HEK293 (cell line): ENCODE measurements around the gene MRGPRX2.

Experiments
- CTCF ChIA-PET: fragments of 350-600 bp; formaldehyde crosslinking; extraction: SDS; loops from one replicate; lab custom pipeline; 2021; ENCODE audit warnings: antibody characterized with exemption; lab: Yijun Ruan, JAX
- POLR2A ChIA-PET: fragments of 300-600 bp; formaldehyde crosslinking; extraction: SDS; loops from one replicate; lab custom pipeline; 2020; ENCODE audit warnings: antibody characterized with exemption, inconsistent platforms; lab: Yijun Ruan, JAX
- H3K27ac ChIP-seq: fragments of 200-500 bp; sonication (Bioruptor generic); 2 replicates; pipeline ENCODE4 v1.5.1; 2014; ENCODE audit warnings: low read depth, low read length, control low read depth, inconsistent platforms; ENCODE audit errors: extremely low read depth
- H3K36me3 ChIP-seq, 2 experiments: fragments of 200-500 bp in 1 of 2; sonication (Bioruptor generic) in 1 of 2; 1 replicate in 1 of 2; 2 replicates in 1 of 2; pipeline ENCODE4 v1.5.1; 2014 to 2017; ENCODE audit warnings: inconsistent platforms in 2 of 2, low read length in 2 of 2; ENCODE audit not compliant: control insufficient read depth in 2 of 2, insufficient read depth in 1 of 2
- H3K4me1 ChIP-seq: fragments of 200-500 bp; sonication (Bioruptor generic); 2 replicates; pipeline ENCODE4 v1.5.1; 2014; ENCODE audit warnings: mild to moderate bottlenecking, low read length, inconsistent platforms; ENCODE audit not compliant: control insufficient read depth, insufficient read depth
- H3K4me3 ChIP-seq: 2 replicates; pipeline ENCODE4 v1.5.1; 2011; ENCODE audit warnings: low read depth, mild to moderate bottlenecking, control low read depth, low read length, moderate library complexity
- H3K9me3 ChIP-seq: fragments of 200-500 bp; sonication (Bioruptor generic); 2 replicates; pipeline ENCODE4 v1.5.1; 2014; ENCODE audit warnings: low read depth, low read length, inconsistent platforms; ENCODE audit not compliant: control insufficient read depth, insufficient read depth
- BCL11A ChIP-seq: fragments of 450-650 bp; formaldehyde crosslinking; IDR thresholded peaks from 2 replicates; pipeline ENCODE4 v1.5.1; 2016; ENCODE audit warnings: low read depth, missing biosample characterization, missing genetic modification characterization
- GLI4 ChIP-seq: fragments of 450-650 bp; formaldehyde crosslinking; IDR thresholded peaks from 2 replicates; pipeline ENCODE4 v1.5.1; 2016; ENCODE audit warnings: missing biosample characterization, missing genetic modification characterization
- MZF1 ChIP-seq: fragments of 450-650 bp; formaldehyde crosslinking; IDR thresholded peaks from 2 replicates; pipeline ENCODE4 v1.5.1; 2017; ENCODE audit warnings: missing biosample characterization, missing genetic modification characterization, borderline replicate concordance
- OVOL3 ChIP-seq: fragments of 450-650 bp; formaldehyde crosslinking; IDR thresholded peaks from 2 replicates; pipeline ENCODE4 v1.5.1; 2016; ENCODE audit warnings: missing biosample characterization, missing genetic modification characterization
- TCF7L2 ChIP-seq: IDR thresholded peaks from 2 replicates; pipeline ENCODE4 v1.6.1; 2011; ENCODE audit warnings: low read depth, mild to moderate bottlenecking, inconsistent platforms, low read length, moderate library complexity, borderline replicate concordance
- WT1 ChIP-seq: fragments of 450-650 bp; formaldehyde crosslinking; IDR thresholded peaks from 2 replicates; pipeline ENCODE4 v1.5.1; 2016; ENCODE audit warnings: missing biosample characterization, missing genetic modification characterization
- YY2 ChIP-seq: fragments of 450-650 bp; formaldehyde crosslinking; IDR thresholded peaks from 2 replicates; pipeline ENCODE4 v1.5.1; 2016; ENCODE audit warnings: missing biosample characterization, missing genetic modification characterization
- ZBTB21 ChIP-seq: fragments of 450-650 bp; formaldehyde crosslinking; IDR thresholded peaks from 2 replicates; pipeline ENCODE4 v1.5.1; 2017; ENCODE audit warnings: missing biosample characterization, missing genetic modification characterization
- ZEB2 ChIP-seq: fragments of 450-650 bp; formaldehyde crosslinking; IDR thresholded peaks from 2 replicates; pipeline ENCODE4 v1.5.1; 2016; ENCODE audit warnings: missing biosample characterization, missing genetic modification characterization
- ZNF133 ChIP-seq: fragments of 450-650 bp; formaldehyde crosslinking; IDR thresholded peaks from 2 replicates; pipeline ENCODE4 v1.5.1; 2016; ENCODE audit warnings: missing biosample characterization, missing genetic modification characterization
- ZNF350 ChIP-seq: fragments of 450-650 bp; formaldehyde crosslinking; IDR thresholded peaks from 2 replicates; pipeline ENCODE4 v1.5.0; 2017; ENCODE audit warnings: missing biosample characterization, mild to moderate bottlenecking, missing genetic modification characterization
- ZNF354C ChIP-seq: fragments of 450-650 bp; formaldehyde crosslinking; IDR thresholded peaks from 2 replicates; pipeline ENCODE4 v1.5.1; 2016; ENCODE audit warnings: missing biosample characterization, missing genetic modification characterization, low read depth, borderline replicate concordance
- ZNF510 ChIP-seq: fragments of 450-650 bp; formaldehyde crosslinking; IDR thresholded peaks from 2 replicates; pipeline ENCODE4 v1.5.1; 2018; ENCODE audit warnings: mild to moderate bottlenecking, missing genetic modification characterization, missing biosample characterization; ENCODE audit not compliant: insufficient replicate concordance
- ZNF585B ChIP-seq: fragments of 450-650 bp; formaldehyde crosslinking; IDR thresholded peaks from 2 replicates; pipeline ENCODE4 v1.5.1; 2016; ENCODE audit warnings: missing biosample characterization, missing genetic modification characterization
- ZNF624 ChIP-seq: fragments of 450-650 bp; formaldehyde crosslinking; IDR thresholded peaks from 2 replicates; pipeline ENCODE4 v1.5.1; 2017; ENCODE audit warnings: missing biosample characterization, missing genetic modification characterization
- TF ChIP-seq, protein P1 (sequence below): fragments of 450-650 bp; formaldehyde crosslinking; optimal IDR thresholded peaks from 2 replicates; pipeline ENCODE3; 2016; ENCODE audit warnings: missing biosample characterization, mild to moderate bottlenecking, missing genetic modification characterization
- TF ChIP-seq, protein P2 (sequence below): fragments of 450-650 bp; formaldehyde crosslinking; IDR thresholded peaks from 2 replicates; pipeline ENCODE4 v1.5.1; 2017; ENCODE audit warnings: missing biosample characterization, mild to moderate bottlenecking, missing genetic modification characterization, moderate library complexity
- TF ChIP-seq, protein P3 (sequence below): fragments of 450-650 bp; formaldehyde crosslinking; IDR thresholded peaks from 2 replicates; pipeline ENCODE4 v1.5.1; 2016; ENCODE audit warnings: missing biosample characterization, missing genetic modification characterization
- TF ChIP-seq, protein P4 (sequence below): fragments of 450-650 bp; IDR thresholded peaks from 2 replicates; pipeline ENCODE4 v1.5.1; 2018; ENCODE audit warnings: missing biosample characterization, mild to moderate bottlenecking, missing genetic modification characterization
- TF ChIP-seq, protein P5 (sequence below): fragments of 450-650 bp; formaldehyde crosslinking; IDR thresholded peaks from 2 replicates; pipeline ENCODE4 v1.5.1; 2017; ENCODE audit warnings: missing biosample characterization, missing genetic modification characterization
- TF ChIP-seq, protein P6 (sequence below): fragments of 450-650 bp; formaldehyde crosslinking; IDR thresholded peaks from 2 replicates; pipeline ENCODE4 v1.5.1; 2016; ENCODE audit warnings: missing biosample characterization, missing genetic modification characterization
- TF ChIP-seq, protein P7 (sequence below): fragments of 450-650 bp; formaldehyde crosslinking; IDR thresholded peaks from 2 replicates; pipeline ENCODE4 v1.5.1; 2016; ENCODE audit warnings: missing biosample characterization, missing genetic modification characterization, borderline replicate concordance
- TF ChIP-seq, protein P8 (sequence below): fragments of 450-650 bp; formaldehyde crosslinking; IDR thresholded peaks from 2 replicates; pipeline ENCODE4 v1.5.1; 2016; ENCODE audit warnings: missing biosample characterization, missing genetic modification characterization

MRGPRX2 gene

DNA sequence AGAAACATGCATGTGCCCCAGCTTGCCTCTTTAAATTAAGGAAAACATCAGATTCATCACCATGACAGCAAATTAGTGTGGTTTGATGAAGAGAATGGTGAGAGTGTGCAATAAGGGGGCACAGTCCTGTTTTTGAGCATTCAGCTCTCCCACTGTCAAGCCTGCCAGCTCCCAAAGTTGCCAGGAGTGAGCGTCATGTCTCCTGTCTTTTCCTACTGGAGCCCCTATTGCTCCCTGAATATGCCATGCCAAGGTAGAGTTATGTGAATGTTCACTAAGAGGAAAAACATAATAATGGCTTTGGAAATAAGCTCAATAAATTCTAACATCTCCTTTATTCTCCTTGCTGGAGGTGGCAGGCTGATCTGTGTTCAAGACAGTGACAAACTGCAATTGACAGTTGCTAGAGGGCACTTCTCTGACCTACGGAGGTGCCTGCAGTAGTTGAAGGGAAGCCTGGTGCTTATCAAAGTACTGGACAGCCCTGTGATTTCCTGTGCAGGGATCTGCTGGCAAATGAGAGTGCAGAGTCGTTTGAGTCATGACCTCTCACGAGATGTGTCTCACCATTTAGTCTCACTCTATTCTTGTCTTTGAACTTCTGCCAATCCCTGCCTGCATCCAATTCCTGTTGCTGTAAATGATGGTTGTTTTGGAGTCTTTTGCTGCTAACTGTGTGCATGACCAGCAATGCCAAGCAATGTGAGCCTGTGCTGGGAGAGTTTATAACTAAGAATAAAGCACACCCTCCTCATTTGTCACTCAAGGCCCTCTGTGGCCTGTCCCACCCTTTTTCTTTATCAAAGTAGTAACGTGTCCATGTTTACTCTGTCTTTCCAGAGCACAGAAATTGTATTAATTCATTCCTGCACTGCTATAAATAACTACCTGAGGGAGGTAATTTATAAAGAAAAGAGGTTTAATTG is 34.8 kb downstream of the MRGPRX2 start (continued):
- TF ChIP-seq, protein P1, sequence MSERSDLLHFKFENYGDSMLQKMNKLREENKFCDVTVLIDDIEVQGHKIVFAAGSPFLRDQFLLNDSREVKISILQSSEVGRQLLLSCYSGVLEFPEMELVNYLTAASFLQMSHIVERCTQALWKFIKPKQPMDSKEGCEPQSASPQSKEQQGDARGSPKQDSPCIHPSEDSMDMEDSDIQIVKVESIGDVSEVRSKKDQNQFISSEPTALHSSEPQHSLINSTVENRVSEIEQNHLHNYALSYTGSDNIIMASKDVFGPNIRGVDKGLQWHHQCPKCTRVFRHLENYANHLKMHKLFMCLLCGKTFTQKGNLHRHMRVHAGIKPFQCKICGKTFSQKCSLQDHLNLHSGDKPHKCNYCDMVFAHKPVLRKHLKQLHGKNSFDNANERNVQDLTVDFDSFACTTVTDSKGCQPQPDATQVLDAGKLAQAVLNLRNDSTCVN (tag by site-specific recombination) = no peak
- TF ChIP-seq ZEB2 (tag by site-specific recombination) = no peak
- TF ChIP-seq WT1 (tag by site-specific recombination) = no peak
- TF ChIP-seq ZNF585B (tag by site-specific recombination) = no peak
- TF ChIP-seq MZF1 (tag by site-specific recombination) = no peak
- TF ChIP-seq ZNF510 (tag by site-specific recombination) = no peak
- TF ChIP-seq OVOL3 (tag by site-specific recombination) = no peak
- TF ChIP-seq, protein P2, sequence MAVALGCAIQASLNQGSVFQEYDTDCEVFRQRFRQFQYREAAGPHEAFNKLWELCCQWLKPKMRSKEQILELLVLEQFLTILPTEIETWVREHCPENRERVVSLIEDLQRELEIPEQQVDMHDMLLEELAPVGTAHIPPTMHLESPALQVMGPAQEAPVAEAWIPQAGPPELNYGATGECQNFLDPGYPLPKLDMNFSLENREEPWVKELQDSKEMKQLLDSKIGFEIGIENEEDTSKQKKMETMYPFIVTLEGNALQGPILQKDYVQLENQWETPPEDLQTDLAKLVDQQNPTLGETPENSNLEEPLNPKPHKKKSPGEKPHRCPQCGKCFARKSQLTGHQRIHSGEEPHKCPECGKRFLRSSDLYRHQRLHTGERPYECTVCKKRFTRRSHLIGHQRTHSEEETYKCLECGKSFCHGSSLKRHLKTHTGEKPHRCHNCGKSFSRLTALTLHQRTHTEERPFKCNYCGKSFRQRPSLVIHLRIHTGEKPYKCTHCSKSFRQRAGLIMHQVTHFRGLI (tag by site-specific recombination) = no peak
- no peak for TF ChIP-seq ZBTB21 (tag by site-specific recombination)

DNA sequence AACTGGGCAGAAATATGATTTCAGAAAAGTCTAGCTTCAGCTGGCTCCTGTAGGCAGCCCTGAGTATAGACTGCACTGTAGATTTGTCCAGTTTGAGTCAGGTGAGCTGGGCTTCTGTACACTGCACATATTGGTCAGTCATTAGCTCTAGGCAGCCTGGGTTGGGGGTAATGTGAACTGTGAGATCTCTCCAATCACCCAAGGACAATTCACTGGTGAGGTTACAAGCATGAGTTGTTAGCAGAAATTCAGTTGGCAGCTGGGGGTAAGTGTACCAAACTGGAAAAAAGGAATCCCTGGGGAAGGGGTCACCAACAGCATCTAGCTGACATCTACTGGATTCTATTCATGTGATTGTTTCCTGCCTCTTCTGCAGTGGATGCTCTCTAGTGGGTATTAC is 39.7 kb downstream of the MRGPRX2 start:
- ChIA-PET POLR2A (no interaction called here), CTCF (no interaction called here)
- H3K36me3 ChIP-seq = no peaks in the 10 kb centered on the region
- no peak overlapping the region for H3K27ac ChIP-seq
- H3K4me1 ChIP-seq = no peaks in the 10 kb centered on the region
- H3K9me3 ChIP-seq = no peaks in the 10 kb centered on the region
- H3K4me3 ChIP-seq = no peak overlapping the region
- TF ChIP-seq, protein P3, sequence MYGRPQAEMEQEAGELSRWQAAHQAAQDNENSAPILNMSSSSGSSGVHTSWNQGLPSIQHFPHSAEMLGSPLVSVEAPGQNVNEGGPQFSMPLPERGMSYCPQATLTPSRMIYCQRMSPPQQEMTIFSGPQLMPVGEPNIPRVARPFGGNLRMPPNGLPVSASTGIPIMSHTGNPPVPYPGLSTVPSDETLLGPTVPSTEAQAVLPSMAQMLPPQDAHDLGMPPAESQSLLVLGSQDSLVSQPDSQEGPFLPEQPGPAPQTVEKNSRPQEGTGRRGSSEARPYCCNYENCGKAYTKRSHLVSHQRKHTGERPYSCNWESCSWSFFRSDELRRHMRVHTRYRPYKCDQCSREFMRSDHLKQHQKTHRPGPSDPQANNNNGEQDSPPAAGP (tag by site-specific recombination) = no peak
- TF ChIP-seq, protein P4, sequence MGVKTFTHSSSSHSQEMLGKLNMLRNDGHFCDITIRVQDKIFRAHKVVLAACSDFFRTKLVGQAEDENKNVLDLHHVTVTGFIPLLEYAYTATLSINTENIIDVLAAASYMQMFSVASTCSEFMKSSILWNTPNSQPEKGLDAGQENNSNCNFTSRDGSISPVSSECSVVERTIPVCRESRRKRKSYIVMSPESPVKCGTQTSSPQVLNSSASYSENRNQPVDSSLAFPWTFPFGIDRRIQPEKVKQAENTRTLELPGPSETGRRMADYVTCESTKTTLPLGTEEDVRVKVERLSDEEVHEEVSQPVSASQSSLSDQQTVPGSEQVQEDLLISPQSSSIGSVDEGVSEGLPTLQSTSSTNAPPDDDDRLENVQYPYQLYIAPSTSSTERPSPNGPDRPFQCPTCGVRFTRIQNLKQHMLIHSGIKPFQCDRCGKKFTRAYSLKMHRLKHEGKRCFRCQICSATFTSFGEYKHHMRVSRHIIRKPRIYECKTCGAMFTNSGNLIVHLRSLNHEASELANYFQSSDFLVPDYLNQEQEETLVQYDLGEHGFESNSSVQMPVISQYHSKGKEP = no peak
- TF ChIP-seq GLI4 (tag by site-specific recombination) = no peak
- no peak for TF ChIP-seq ZNF585B (tag by site-specific recombination)
- TF ChIP-seq, protein P5, sequence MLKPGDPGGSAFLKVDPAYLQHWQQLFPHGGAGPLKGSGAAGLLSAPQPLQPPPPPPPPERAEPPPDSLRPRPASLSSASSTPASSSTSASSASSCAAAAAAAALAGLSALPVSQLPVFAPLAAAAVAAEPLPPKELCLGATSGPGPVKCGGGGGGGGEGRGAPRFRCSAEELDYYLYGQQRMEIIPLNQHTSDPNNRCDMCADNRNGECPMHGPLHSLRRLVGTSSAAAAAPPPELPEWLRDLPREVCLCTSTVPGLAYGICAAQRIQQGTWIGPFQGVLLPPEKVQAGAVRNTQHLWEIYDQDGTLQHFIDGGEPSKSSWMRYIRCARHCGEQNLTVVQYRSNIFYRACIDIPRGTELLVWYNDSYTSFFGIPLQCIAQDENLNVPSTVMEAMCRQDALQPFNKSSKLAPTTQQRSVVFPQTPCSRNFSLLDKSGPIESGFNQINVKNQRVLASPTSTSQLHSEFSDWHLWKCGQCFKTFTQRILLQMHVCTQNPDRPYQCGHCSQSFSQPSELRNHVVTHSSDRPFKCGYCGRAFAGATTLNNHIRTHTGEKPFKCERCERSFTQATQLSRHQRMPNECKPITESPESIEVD (tag by site-specific recombination) = no peak
- TF ChIP-seq, protein P6, sequence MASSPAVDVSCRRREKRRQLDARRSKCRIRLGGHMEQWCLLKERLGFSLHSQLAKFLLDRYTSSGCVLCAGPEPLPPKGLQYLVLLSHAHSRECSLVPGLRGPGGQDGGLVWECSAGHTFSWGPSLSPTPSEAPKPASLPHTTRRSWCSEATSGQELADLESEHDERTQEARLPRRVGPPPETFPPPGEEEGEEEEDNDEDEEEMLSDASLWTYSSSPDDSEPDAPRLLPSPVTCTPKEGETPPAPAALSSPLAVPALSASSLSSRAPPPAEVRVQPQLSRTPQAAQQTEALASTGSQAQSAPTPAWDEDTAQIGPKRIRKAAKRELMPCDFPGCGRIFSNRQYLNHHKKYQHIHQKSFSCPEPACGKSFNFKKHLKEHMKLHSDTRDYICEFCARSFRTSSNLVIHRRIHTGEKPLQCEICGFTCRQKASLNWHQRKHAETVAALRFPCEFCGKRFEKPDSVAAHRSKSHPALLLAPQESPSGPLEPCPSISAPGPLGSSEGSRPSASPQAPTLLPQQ (tag by site-specific recombination) = no peak
- no peak for TF ChIP-seq ZNF350 (tag by site-specific recombination)
- TF ChIP-seq YY2 = no peak
- TF ChIP-seq, protein P7, sequence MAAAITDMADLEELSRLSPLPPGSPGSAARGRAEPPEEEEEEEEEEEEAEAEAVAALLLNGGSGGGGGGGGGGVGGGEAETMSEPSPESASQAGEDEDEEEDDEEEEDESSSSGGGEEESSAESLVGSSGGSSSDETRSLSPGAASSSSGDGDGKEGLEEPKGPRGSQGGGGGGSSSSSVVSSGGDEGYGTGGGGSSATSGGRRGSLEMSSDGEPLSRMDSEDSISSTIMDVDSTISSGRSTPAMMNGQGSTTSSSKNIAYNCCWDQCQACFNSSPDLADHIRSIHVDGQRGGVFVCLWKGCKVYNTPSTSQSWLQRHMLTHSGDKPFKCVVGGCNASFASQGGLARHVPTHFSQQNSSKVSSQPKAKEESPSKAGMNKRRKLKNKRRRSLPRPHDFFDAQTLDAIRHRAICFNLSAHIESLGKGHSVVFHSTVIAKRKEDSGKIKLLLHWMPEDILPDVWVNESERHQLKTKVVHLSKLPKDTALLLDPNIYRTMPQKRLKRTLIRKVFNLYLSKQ (tag by site-specific recombination) = no peak
- no peak for TF ChIP-seq BCL11A (tag by site-specific recombination)
- no peak for TF ChIP-seq ZNF354C (tag by site-specific recombination)
- no peak for TF ChIP-seq ZNF624 (tag by site-specific recombination)
- TF ChIP-seq TCF7L2 = no peak
- TF ChIP-seq, protein P8, sequence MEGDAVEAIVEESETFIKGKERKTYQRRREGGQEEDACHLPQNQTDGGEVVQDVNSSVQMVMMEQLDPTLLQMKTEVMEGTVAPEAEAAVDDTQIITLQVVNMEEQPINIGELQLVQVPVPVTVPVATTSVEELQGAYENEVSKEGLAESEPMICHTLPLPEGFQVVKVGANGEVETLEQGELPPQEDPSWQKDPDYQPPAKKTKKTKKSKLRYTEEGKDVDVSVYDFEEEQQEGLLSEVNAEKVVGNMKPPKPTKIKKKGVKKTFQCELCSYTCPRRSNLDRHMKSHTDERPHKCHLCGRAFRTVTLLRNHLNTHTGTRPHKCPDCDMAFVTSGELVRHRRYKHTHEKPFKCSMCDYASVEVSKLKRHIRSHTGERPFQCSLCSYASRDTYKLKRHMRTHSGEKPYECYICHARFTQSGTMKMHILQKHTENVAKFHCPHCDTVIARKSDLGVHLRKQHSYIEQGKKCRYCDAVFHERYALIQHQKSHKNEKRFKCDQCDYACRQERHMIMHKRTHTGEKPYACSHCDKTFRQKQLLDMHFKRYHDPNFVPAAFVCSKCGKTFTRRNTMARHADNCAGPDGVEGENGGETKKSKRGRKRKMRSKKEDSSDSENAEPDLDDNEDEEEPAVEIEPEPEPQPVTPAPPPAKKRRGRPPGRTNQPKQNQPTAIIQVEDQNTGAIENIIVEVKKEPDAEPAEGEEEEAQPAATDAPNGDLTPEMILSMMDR (tag by site-specific recombination) = no peak
- TF ChIP-seq ZNF133 (tag by site-specific recombination) = no peak
